HS-27A (cell line): Measurements from ENCODE around the gene ZMYND12.

ENCODE experiments used
- DNase-seq: peaks from one replicate; pipeline ENCODE4 v3.0.0-alpha.2; 2012; ENCODE audit warnings: low read depth, missing footprints

The ZMYND12 gene

DNA sequence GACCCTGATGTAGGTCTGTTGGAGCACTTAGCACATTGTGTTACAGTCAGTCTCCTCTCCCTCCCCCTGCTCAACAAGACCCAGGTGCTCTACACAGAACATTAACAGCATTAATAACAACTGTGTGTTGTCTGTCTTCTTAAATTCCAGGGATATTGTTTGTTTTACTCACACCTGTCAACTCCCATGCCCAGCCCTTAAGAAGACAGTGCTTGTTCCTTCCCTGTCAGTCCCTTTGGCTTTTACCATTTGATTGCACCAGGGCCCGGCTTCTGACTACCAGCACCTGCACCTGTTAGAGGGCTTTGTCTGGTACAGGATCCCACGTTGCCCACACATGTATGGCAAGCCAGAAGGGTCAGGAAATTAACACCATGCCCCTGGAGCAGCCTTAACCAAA lies 63.6 kb downstream of the ZMYND12 start:
- no peak for DNase-seq

DNA sequence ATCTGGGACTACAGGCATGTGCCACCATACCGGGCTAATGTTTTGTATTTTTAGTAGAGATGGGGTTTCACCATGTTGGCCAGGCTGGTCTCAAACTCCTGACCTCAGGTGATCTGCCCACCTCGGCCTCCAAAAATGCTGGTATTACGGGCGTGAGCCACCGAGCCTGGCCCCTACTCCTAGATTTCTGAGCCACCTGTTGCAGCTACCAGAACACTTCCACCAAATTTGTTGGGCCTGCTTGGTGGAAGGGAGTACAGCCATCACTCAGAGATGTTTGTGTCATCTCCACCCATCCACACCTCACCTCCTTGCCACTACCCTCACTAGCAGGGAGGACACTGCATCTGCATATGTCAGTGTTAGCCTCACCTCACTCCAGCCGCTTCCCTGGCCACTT lies 69.8 kb downstream of the ZMYND12 start:
- no peak for DNase-seq

DNA sequence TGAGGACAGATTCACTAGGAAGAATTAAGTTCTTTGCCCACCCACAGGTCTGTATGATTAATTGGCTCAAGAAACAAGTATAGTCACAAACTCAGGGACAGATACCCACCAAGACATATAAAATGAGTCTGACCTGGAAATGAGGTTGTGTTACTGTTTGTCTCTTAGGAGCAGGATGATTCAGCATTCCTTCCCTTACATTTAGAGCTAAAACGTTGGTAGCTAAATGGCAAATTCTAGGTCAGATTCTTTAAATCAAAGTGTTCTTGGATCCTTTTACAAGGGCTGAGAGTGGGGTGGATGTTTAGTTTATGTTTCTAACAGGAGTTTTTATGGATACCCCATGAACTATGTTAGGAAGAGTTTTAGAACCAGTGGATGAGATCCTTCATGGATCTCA lies 70.5 kb downstream of the ZMYND12 start:
- no peak for DNase-seq

DNA sequence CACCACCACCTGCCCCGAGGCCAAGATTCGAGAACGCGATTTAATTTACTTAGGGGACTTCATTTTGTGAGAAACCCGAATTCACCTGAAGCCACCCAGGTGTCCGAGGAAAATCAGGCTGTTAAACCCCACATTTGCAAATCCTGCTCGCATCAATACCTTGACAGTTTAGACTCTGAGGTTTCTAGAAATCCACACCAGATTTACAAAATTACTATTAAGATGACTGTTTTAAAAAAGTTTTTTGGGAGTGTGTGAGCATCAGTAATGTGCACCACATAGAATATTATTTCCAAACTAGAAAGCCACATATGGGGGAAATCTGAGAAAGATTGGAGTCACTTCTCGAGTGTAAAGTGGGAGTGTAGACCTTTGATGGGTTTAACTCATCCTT lies 74.5 kb downstream of the ZMYND12 start:
- no peak for DNase-seq

DNA sequence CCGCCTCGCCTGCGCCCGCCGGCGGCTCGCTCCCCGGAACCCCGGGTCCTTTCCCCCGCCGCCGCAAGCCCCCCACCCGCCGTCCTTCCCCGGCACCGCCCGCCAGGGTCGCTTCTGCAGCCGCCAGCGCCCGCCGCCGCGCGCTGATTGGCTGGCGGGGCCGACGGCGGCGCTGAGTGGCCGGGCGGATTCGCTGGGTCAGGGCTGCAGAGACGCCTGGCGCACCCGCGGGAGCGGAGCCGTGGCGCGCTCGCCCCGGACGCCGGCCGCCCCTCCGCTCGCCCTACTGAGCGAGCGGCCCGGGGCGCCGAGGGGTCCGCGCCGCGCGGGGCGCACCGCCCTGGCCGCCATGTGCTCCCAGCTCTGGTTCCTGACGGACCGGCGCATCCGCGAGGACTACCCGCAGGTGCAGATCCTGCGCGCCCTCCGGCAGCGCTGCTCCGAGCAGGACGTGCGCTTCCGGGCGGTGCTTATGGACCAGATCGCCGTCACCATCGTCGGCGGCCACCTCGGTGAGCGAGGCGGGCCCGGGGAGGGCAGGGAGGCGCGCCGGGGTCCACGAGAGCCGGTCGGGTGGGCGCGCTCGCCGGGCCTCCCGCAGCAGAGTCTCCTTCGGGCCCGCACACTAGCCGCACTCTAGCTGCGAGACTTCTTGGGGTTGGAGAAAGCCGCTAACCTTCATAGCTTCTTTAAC lies 75.1 kb downstream of the ZMYND12 start, which contains the start of gene RIMKLA:
Gene RIMKLA (plus strand): TSS at position 207 of the 694 bp plus-strand sequence. CDS start 143 bp downstream, at position 350.
- no peak for DNase-seq
